Kidney (tissue), 14 donors: ENCODE results near the gene ARSJ. TPM values are rescaled to one million over a fixed set of nuclear protein-coding genes. Genes with fewer than 3 reads are reported as not detected.

Experiments used
- DNase-seq, 5 donors: peaks; one replicate each; pipeline ENCODE4 v3.0.0-alpha.2; 2013 to 2020
- FAIRE-seq: peaks from 2 replicates; lab custom pipeline; 2012; peaks lifted over from hg19 to GRCh38; lab: Jason Lieb, UNC
- H3K27ac ChIP-seq, 2 donors: one replicate each; pipeline ENCODE4 v1.7.0; 2013; ENCODE audit warnings: low read depth in 2 of 2, low read length in 2 of 2, inconsistent platforms in 1 of 2
- H3K27me3 ChIP-seq: one replicate; pipeline ENCODE4 v1.7.1; 2013; ENCODE audit warnings: low read length, inconsistent platforms; ENCODE audit not compliant: control insufficient read depth, insufficient read depth
- H3K36me3 ChIP-seq, 3 donors: one replicate each; pipeline versions ENCODE4 v1.7.0 to v1.7.1; 2013; ENCODE audit warnings: low read length in 3 of 3, control low read depth in 1 of 3, inconsistent platforms in 1 of 3; ENCODE audit not compliant: insufficient read depth in 3 of 3, control insufficient read depth in 2 of 3
- H3K4me1 ChIP-seq, 3 donors: one replicate each; pipeline versions ENCODE4 v1.7.0 to v1.7.1; 2013; ENCODE audit warnings: low read length in 3 of 3, inconsistent platforms in 1 of 3, low read depth in 1 of 3; ENCODE audit not compliant: control insufficient read depth in 2 of 3, insufficient read depth in 2 of 3
- H3K4me3 ChIP-seq, 3 donors: one replicate each; pipeline versions ENCODE4 v1.7.0 to v1.8.1; 2013; ENCODE audit warnings: low read length in 3 of 3, control low read depth in 1 of 3, inconsistent platforms in 1 of 3
- H3K9ac ChIP-seq, 3 donors: one replicate each; pipeline versions ENCODE4 v1.7.0 to v1.7.1; 2013; ENCODE audit warnings: low read length in 3 of 3, control low read depth in 1 of 3, inconsistent platforms in 1 of 3
- H3K9me3 ChIP-seq, 3 donors: one replicate each; pipeline versions ENCODE4 v1.7.0 to v1.7.1; 2013; ENCODE audit warnings: low read length in 3 of 3, control low read depth in 1 of 3, inconsistent platforms in 1 of 3; ENCODE audit not compliant: control insufficient read depth in 2 of 3, insufficient read depth in 1 of 3
- CTCF ChIP-seq: IDR thresholded peaks from 3 replicates; pipeline ENCODE4 v1.5.1; 2012; ENCODE audit warnings: mild to moderate bottlenecking, moderate library complexity, borderline replicate concordance; ENCODE audit not compliant: insufficient read depth; ENCODE audit errors: extremely low read depth
- intact Hi-C: fragments of 100-400 bp; cut with DNase I; formaldehyde crosslinking; loops from one replicate; pipeline ENCODE4 v1.11.1; 2022
- polyA plus RNA-seq: library from polyadenylated mRNA; stranded (reverse); fragments of 350-450 nt; fragmentation: Illumina TruSeq; extraction: RNeasy Lipid Tissue Mini Kit (QIAGEN cat#74804); gene quantifications from one replicate; pipeline ENCODE4 v1.2.3, GENCODE V29; 2014; ENCODE audit warnings: low read depth, low replicate concordance; ENCODE audit not compliant: insufficient read depth
- total RNA-seq: library from RNA; stranded (reverse); fragmentation: NEBNext Ultra II Directional; extraction: Animal tissue kit (Norgen Biotek cat#: 25700); gene quantifications from one replicate; pipeline ENCODE4 v1.2.1, GENCODE V29; 2021
- donor health status: control.
- donor health status: control.
- donor health status: control.
- donor health status: control.
- donor health status: control.
- donor health status: DM: yes; HTN: yes; CAD: no.
- donor health status: Normal renal cell carcinoma (clear cell type).

ARSJ gene
- total and polyA plus RNA-seq, 2 donors from 2014 or later: 3.6 to 16.7 TPM

GRCh38 chr4:114026447-114026846, 47.0 kb upstream of the ARSJ start:
- Histone ChIP-seq H3K4me1 (no peaks in the 10 kb centered on the region), H3K9me3 (no peaks in the 10 kb centered on the region), H3K27me3 (no peaks in the 10 kb centered on the region), H3K27ac (no peak overlapping the region), H3K9ac (no peak overlapping the region), H3K4me3 (no peak overlapping the region), H3K36me3 (no peaks in the 10 kb centered on the region)
- FAIRE-seq (no peak), DNase-seq (no peak)
- intact Hi-C loops: no loop called here
- no peak for TF ChIP-seq CTCF

- intact Hi-C loops: no loop called here
- Histone ChIP-seq H3K27me3 (no peaks in the 10 kb centered on the region), H3K9me3 (no peaks in the 10 kb centered on the region), H3K36me3 (no peaks in the 10 kb centered on the region), H3K27ac (no peak overlapping the region), H3K4me3 (no peak overlapping the region), H3K4me1 (no peaks in the 10 kb centered on the region), H3K9ac (no peak overlapping the region)
- DNase-seq: no peak
- no peak for FAIRE-seq
- TF ChIP-seq CTCF: no peak
Measured at GRCh38 chr4:114025176-114025777, 45.8 kb upstream of the ARSJ start.

GRCh38 chr4:114021451-114021850, 42.0 kb upstream of the ARSJ start:
- FAIRE-seq: no peak
- H3K4me3 ChIP-seq: no peak overlapping the region
- H3K4me1 ChIP-seq: no peaks in the 10 kb centered on the region
- no peak overlapping the region for H3K9ac ChIP-seq
- intact Hi-C loops: no loop called here
- no peaks in the 10 kb centered on the region for H3K27me3 ChIP-seq
- DNase-seq: no peak
- TF ChIP-seq CTCF: no peak
- H3K36me3 ChIP-seq: no peaks in the 10 kb centered on the region
- H3K27ac ChIP-seq: no peak overlapping the region
- H3K9me3 ChIP-seq: no peaks in the 10 kb centered on the region

- no peak overlapping the region for H3K4me3 ChIP-seq
- no peak for TF ChIP-seq CTCF
- intact Hi-C loops: no loop called here
- no peaks in the 10 kb centered on the region for H3K9me3 ChIP-seq
- H3K36me3 ChIP-seq: no peaks in the 10 kb centered on the region
- H3K27ac ChIP-seq: no peak overlapping the region
- H3K27me3 ChIP-seq: no peaks in the 10 kb centered on the region
- H3K4me1 ChIP-seq: no peaks in the 10 kb centered on the region
- no peak overlapping the region for H3K9ac ChIP-seq
- FAIRE-seq (no peak), DNase-seq (no peak)
Measured at GRCh38 chr4:114019969-114020358, 40.5 kb upstream of the ARSJ start.
